CD4-positive, alpha-beta T cell treated with Interleukin-10 for 1 hour (primary cell): ENCODE data around the gene PRPH.
A peak's percentile ranks its signal among the peaks of the same experiment; 100 is the strongest.
"Not testable (repeated sequence)": the region's sequence is repeated elsewhere in the genome, so short reads cannot be mapped to it uniquely, and the experiment has no call there.

Source experiments
- DNase-seq: peaks from one replicate; pipeline ENCODE4 v3.0.0-alpha.2; 2020

Gene PRPH

GRCh38 chr12:49301760-49302159, 6.8 kb downstream of the PRPH start:
- no peak for DNase-seq

GRCh38 chr12:49304161-49304560, 9.2 kb downstream of the PRPH start:
- DNase-seq: no peak

- DNase-seq: no peak
These were observed 11.0 kb downstream of the PRPH start for GRCh38 chr12:49305762-49306510.

GRCh38 chr12:49309386-49309785, 14.4 kb downstream of the PRPH start:
- no peak for DNase-seq

- DNase-seq: not testable (repeated sequence)
These were observed 15.6 kb downstream of the PRPH start for GRCh38 chr12:49310451-49311000.

- DNase-seq: no peak
These were observed 19.9 kb downstream of the PRPH start for GRCh38 chr12:49314811-49315210.

GRCh38 chr12:49317118-49317517, 22.2 kb downstream of the PRPH start:
- not testable (repeated sequence) for DNase-seq

GRCh38 chr12:49320411-49321103, 25.6 kb downstream of the PRPH start:
- not testable (repeated sequence) for DNase-seq

GRCh38 chr12:49322367-49322707, 27.4 kb downstream of the PRPH start:
- DNase-seq: no peak

GRCh38 chr12:49322708-49323523, 28.0 kb downstream of the PRPH start, which contains the start of gene TROAP:
TROAP (plus strand) TSS chr12:49323255; CDS start chr12:49323609, 354 bp downstream.
- peak; percentile 99 for DNase-seq

- no peak for DNase-seq
These were observed 28.7 kb downstream of the PRPH start for GRCh38 chr12:49323524-49324097.

GRCh38 chr12:49325606-49326005, 30.7 kb downstream of the PRPH start:
- no peak for DNase-seq

GRCh38 chr12:49327368-49327767, 32.4 kb downstream of the PRPH start:
- DNase-seq: no peak

- no peak for DNase-seq
These were observed 32.9 kb downstream of the PRPH start for GRCh38 chr12:49327887-49328286.

- no peak for DNase-seq
These were observed 33.9 kb downstream of the PRPH start for GRCh38 chr12:49328816-49329215.

GRCh38 chr12:49330032-49330619, 35.2 kb downstream of the PRPH start:
- DNase-seq: no peak

- DNase-seq: no peak
These were observed 35.9 kb downstream of the PRPH start for GRCh38 chr12:49330631-49331379.

GRCh38 chr12:49331380-49332222, 36.7 kb downstream of the PRPH start:
- DNase-seq: no peak

- DNase-seq: no peak
These were observed 37.5 kb downstream of the PRPH start for GRCh38 chr12:49332441-49332861.

- DNase-seq: no peak
These were observed 38.0 kb downstream of the PRPH start for GRCh38 chr12:49332891-49333371.

GRCh38 chr12:49333778-49334177, 38.8 kb downstream of the PRPH start:
- DNase-seq: not testable (repeated sequence)
